Activated CD8-positive, alpha-beta T cell treated with anti-CD3 and anti-CD28 coated beads, Interleukin-2, amount 10 ng/mL, durations not matched to agents 7 days and 5 days (primary cell): Measurements from ENCODE around the gene CLTB. TPM values are rescaled to one million over a fixed set of nuclear protein-coding genes. Genes with fewer than 3 reads are reported as not detected.
"Not testable (repeated sequence)": the region's sequence is repeated elsewhere in the genome, so short reads cannot be mapped to it uniquely, and the experiment has no call there.

Source experiments
- ATAC-seq: fragments of 150-1000 bp; cut with Tn5 transposase; one replicate; pipeline ENCODE4 v1.10.0; 2021; ENCODE audit warnings: moderate library complexity
- CTCF ChIA-PET: fragments of 350-600 bp; sonication (Branson Sonifier 250); formaldehyde crosslinking; loops from one replicate; lab custom pipeline; 2021; ENCODE audit warnings: antibody characterized with exemption; lab: Charles Lee
- POLR2A ChIA-PET: fragments of 350-600 bp; sonication (Branson Sonifier 250); formaldehyde crosslinking; loops from one replicate; lab custom pipeline; 2021; ENCODE audit warnings: antibody characterized with exemption; lab: Charles Lee
- DNase-seq: peaks from one replicate; pipeline ENCODE4 v3.0.0-alpha.2; 2020
- H3K27ac Mint-ChIP-seq: one replicate; pipeline ENCODE4 v1.8.0; 2021; ENCODE audit warnings: mild to moderate bottlenecking, mixed read lengths
- H3K27me3 Mint-ChIP-seq: one replicate; pipeline ENCODE4 v1.8.0; 2021; ENCODE audit warnings: low read depth, mixed read lengths
- H3K36me3 Mint-ChIP-seq: one replicate; pipeline ENCODE4 v1.8.0; 2021; ENCODE audit warnings: low read depth, mixed read lengths
- H3K4me1 Mint-ChIP-seq: one replicate; pipeline ENCODE4 v1.8.0; 2021; ENCODE audit warnings: low read depth, mixed read lengths
- H3K4me3 Mint-ChIP-seq: one replicate; pipeline ENCODE4 v1.8.0; 2021; ENCODE audit warnings: mild to moderate bottlenecking, mixed read lengths
- H3K9me3 Mint-ChIP-seq: one replicate; pipeline ENCODE4 v1.8.0; 2022; ENCODE audit warnings: mixed read lengths; ENCODE audit not compliant: insufficient read depth
- total RNA-seq, 2 experiments: library from RNA; stranded (reverse); gene quantifications; one replicate each; pipeline ENCODE4 v1.2.3, GENCODE V29; 2021

CLTB gene
- total RNA-seq, 2 experiments from 2014 or later = 65.4 to 67.7 TPM

DNA sequence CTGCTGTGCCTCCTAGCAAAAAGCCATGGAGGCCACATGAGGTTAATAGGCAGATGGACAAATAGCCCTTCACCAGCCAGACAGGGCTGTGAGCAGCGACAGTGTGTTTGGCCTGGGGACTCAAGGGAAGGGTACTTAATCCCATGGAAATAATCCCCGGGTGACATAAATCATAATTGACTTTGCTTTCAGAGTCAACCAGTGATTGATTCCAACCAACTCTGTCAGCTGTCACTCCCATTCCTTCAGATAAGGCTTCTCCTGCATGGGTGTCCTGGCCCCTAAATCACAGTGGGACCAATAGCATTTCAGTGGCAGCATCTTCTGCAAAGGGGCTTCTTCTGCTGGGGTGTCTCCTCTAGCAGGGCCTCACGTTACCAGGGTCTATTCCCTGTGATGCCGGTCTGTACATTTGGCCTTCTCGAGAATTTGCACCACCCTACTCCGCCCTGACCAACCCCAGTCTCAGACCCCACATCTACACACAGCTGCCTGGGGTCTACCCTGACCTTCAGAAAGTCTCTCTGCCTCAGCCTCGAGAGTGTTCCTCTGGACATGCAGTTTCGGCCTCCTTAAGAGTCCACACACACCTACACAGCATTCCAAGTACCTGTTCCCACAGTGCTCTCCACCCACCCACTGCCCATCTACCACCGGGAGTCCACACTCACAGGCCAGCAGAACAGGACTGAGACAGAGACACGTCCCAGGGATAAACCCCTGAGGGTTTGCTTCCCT is 3.7 kb downstream of the CLTB start:
- DNase-seq = no peak
- Mint-ChIP-seq H3K27me3 (no peaks in the 10 kb centered on the region), H3K36me3 (peaks cover 6% of the 10 kb centered on the region), H3K27ac (no peak overlapping the region), H3K9me3 (no peaks in the 10 kb centered on the region), H3K4me1 (peaks cover 29% of the 10 kb centered on the region), H3K4me3 (no peak overlapping the region)
- CTCF ChIA-PET = interaction anchor here (0.6 to 1.1 kb wide), 2 partner anchors 35 to 130 kb away, joined by 3 read pairs; no protein-coding TSS in a partner anchor
- POLR2A ChIA-PET = no interaction called here
- no peak for ATAC-seq

DNA sequence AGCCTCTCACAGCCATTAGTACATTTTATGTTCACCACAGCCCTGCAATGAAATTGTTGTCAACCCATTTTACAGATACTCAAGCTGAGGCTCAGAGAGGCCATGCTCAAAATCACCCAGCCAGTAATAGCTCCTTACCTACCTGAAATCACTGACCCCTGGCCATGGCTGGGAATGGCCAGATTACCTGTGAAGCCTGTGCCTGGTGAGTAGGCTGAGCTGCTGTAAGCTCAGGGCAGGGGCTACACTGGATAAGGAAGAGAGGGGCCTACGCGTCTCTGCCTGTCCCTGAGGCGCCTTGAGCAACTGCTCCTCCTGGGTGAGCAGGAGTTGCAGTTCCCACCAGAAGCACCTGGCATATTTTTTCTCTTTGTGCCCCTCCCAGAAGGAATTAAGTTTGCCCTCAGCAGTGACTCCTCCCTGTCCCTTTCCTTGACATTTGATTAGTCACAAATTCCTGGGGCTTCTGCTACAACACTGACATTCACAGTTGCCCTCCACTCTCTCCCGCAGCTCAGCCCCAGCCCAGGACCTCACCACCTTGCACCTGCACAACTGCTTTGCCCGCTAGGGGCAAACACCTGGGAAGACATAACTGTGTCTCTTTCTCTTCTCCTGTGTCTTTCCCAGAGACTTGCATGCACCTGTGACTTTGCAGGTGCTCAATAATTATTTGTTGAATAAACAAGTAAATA is 5.7 kb downstream of the CLTB start:
- Mint-ChIP-seq H3K36me3 (peaks cover 14% of the 10 kb centered on the region), H3K27ac (no peak overlapping the region), H3K4me1 (peaks cover 20% of the 10 kb centered on the region), H3K4me3 (no peak overlapping the region), H3K9me3 (no peaks in the 10 kb centered on the region), H3K27me3 (no peaks in the 10 kb centered on the region)
- DNase-seq (no peak), ATAC-seq (no peak)
- POLR2A ChIA-PET = interaction anchor here (0.5 to 1.3 kb wide), 2 partner anchors 37 to 734 kb away, joined by 4 to 5 read pairs; partner anchors contain the start of gene FAF2
- CTCF ChIA-PET = interaction anchor here (1.4 kb wide), 1 partner anchor 37 kb away, joined by 5 read pairs; no protein-coding TSS in a partner anchor

DNA sequence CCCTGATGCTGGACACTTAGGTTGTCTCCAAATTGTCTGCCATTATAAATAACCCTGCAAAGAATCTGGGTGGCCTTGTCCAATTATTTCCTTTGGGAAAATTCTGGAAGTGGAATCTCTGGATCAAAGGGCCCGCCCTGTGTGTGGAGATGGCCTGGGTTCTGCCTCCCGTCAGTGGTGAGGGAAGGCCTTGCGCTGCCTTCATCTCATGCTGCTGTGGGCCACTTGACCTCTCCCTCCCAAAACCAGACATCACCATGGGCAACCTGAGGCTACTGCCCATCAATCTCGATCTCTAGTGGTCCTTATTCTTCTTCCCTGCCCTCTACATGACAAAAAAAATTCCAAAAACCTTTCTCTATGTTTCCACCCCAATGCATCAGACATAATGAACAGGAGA is 6.6 kb downstream of the CLTB start:
- ChIA-PET POLR2A (interaction anchor here (0.5 to 1.3 kb wide), 3 partner anchors 20 to 733 kb away, joined by 3 to 5 read pairs (median 4); partner anchors contain the start of gene FAF2), CTCF (interaction anchor here (1.4 kb wide), 1 partner anchor 38 kb away, joined by 5 read pairs; no protein-coding TSS in a partner anchor)
- Mint-ChIP-seq H3K27me3 (no peaks in the 10 kb centered on the region), H3K27ac (no peak overlapping the region), H3K4me3 (no peak overlapping the region), H3K36me3 (peaks cover 14% of the 10 kb centered on the region), H3K4me1 (peaks cover 13% of the 10 kb centered on the region), H3K9me3 (no peaks in the 10 kb centered on the region)
- DNase-seq = no peak
- no peak for ATAC-seq

DNA sequence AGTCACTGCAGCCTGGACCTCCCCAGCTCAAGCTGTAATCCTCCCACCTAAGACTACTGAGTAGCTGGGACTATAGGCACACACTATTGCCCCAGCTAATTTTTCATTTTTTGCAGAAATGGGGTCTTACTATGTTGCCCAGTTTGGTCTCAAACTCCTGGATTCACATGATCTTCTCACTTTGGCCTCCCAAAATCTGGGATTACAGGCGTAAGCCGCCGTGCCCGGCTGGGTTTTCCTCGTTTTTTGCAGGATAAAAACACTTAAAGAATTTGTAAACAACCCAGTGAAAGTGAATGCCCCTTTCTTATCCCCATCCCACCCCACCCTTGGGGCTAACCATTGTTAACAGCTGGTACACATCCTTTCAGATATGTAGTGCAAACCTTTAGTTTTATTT is 7.7 kb downstream of the CLTB start:
- ChIA-PET POLR2A (no interaction called here), CTCF (interaction anchor here (0.8 to 1.3 kb wide), 2 partner anchors 39 to 679 kb away, joined by 3 read pairs; no protein-coding TSS in a partner anchor)
- Mint-ChIP-seq H3K27ac (no peak overlapping the region), H3K27me3 (no peaks in the 10 kb centered on the region), H3K9me3 (no peaks in the 10 kb centered on the region), H3K36me3 (peaks cover 14% of the 10 kb centered on the region), H3K4me1 (peaks cover 5% of the 10 kb centered on the region), H3K4me3 (no peak overlapping the region)
- DNase-seq = no peak
- ATAC-seq = no peak

DNA sequence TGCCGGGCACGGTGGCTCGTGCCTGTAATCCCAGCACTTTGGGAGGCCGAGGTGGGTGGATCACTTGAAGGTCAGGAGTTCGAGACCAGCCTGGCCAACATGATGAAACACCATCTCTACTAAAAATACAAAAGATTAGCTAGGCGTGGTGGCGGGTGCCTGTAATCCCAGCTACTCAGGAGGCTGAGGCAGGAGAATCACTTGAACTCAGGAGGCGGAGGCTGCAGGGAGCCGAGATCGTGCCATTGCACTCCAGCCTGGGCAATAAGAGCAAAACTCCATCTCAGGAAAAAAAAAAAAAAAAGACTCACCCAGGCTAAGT is 8.1 kb downstream of the CLTB start:
- CTCF ChIA-PET = interaction anchor here (1.3 to 4.3 kb wide), 2 partner anchors 8 to 679 kb away, joined by 3 to 19 read pairs; partner anchors contain the start of gene CLTB
- ATAC-seq = not testable (repeated sequence)

DNA sequence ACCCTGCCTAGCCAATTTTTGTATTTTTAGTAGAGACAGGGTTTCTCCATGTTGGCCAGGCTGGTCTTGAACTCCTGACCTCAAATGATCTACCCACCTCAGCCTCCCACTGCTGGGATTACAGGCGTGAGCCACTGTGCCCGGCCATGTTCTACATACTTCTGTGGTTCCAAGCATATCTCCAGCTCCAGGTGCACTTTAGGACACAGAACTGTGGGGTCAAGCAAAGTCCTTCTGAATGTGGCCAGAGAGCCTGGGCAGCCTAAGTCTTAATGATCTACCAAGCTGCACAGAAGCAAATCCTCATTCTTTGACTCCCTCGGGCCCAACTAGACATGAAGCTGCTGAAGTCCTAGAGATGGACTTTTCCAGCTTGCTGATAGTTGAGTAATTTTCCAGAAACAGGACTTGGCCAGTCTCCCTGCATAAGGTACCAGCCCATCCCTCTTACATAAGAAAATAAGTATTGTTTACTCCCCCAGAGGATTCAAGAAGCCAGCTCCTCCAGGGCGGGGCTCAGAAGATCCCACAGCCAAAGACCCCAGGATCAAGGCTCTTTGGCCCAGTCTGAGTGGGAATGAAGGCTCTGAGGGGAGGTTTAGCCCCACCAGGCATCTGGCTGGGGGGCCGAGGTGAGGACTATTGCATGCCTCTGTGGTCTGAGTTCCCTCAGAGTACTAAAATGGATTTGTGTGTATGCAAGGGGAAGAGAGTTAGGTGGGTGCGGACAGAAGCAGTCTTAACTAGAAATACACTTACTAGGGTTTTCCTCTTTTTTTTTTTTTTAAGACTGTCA is 8.7 kb downstream of the CLTB start:
- no peaks in the 10 kb centered on the region for H3K9me3 Mint-ChIP-seq
- POLR2A ChIA-PET = no interaction called here

More for the DNA sequence above, 8.1 kb downstream of the CLTB start:
- H3K27ac Mint-ChIP-seq, H3K9me3 Mint-ChIP-seq, DNase-seq, POLR2A ChIA-PET, H3K4me1 Mint-ChIP-seq, H3K4me3 Mint-ChIP-seq, H3K27me3 Mint-ChIP-seq: not testable (repeated sequence)
- H3K36me3 Mint-ChIP-seq = peaks cover 14% of the 10 kb centered on the region

DNA sequence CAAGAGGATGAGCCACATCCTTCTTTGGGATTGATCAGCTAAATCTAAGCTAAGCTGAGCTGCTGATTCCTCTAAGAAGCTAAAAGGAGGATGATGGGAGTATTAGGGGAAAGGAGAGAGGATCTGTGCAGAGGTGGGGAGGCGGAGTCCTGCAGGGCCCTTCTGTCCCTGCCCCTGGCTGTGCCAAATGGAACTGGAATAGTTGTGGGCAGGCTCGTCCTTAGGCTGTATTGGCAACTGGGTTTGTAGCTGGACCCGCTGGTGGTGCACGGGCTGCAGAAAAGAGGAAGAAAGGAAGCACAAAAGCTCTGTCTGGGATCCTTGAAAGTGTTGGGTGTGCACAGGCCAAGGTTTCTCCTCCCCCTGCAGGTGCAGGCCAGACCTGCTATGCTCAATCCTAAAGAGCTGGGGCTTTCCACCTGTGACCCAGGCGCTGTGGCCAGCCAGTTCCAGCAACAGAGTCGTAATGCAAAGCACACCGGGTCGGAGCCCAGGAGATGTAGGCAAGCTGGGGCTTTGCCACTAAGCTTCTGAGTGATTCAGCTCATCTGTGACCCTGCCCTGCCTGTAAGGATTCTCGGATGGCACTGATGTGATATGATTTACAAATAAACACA is 9.8 kb downstream of the CLTB start:
- Mint-ChIP-seq H3K27me3 (no peaks in the 10 kb centered on the region), H3K4me3 (no peak overlapping the region), H3K9me3 (no peaks in the 10 kb centered on the region), H3K4me1 (no peaks in the 10 kb centered on the region), H3K27ac (peak overlapping the region; percentile 30), H3K36me3 (peaks cover 14% of the 10 kb centered on the region)
- CTCF ChIA-PET = interaction anchor here (0.8 to 4.3 kb wide), 3 partner anchors 10 to 677 kb away, joined by 3 to 19 read pairs (median 3); partner anchors contain the start of gene CLTB
- POLR2A ChIA-PET = interaction anchor here (1.1 kb wide), 1 partner anchor 9 kb away, joined by 5 read pairs; no protein-coding TSS in a partner anchor
- ATAC-seq = no peak
- DNase-seq = no peak

More for the DNA sequence above, 8.7 kb downstream of the CLTB start:
- H3K4me3 Mint-ChIP-seq = no peak overlapping the region
- H3K27me3 Mint-ChIP-seq = no peaks in the 10 kb centered on the region
- CTCF ChIA-PET = interaction anchor here (1.3 to 4.3 kb wide), 2 partner anchors 9 to 678 kb away, joined by 3 to 19 read pairs; partner anchors contain the start of gene CLTB
- peaks cover 14% of the 10 kb centered on the region for H3K36me3 Mint-ChIP-seq
- H3K27ac Mint-ChIP-seq = no peak overlapping the region
- no peak for ATAC-seq
- H3K4me1 Mint-ChIP-seq = peaks cover 1% of the 10 kb centered on the region
- DNase-seq = no peak

DNA sequence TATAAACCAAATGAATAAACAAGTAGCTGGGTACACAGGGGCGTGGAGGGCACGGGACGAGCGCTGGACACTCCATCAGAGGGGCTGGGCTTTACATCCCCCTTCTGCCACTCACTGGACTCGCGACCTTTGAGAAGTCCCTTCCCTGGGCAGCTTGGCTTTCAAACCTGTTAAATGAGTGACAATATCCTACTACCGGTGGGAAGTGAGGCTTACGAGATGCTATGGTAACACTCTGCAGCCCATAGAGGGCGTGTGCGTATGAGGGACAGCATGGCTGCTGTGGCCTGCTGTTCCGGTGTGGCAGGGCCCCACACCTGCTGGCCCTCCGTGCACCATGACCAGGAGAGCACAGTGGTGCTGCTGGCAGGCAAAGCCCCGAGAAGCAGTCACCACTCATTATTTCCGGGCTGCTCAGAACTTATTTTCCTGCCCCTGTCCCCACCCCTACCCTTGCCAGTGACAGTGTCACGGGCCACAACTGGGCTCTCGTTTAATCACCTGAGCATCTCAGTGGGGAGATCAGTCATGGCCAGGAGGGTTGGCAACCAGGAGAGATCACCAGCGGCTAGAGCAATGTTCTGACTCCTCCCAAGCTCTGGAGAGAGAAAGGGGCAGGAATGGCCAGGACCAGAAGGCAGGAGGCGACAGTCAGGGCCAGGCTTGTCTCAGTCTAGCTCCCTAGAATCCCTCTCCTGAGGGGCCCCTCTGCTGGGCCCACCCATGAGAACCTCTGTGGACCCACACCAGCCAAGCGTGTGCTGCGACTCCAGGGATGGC is 10.5 kb downstream of the CLTB start:
- Mint-ChIP-seq H3K27ac (no peak overlapping the region), H3K9me3 (no peaks in the 10 kb centered on the region), H3K36me3 (peaks cover 14% of the 10 kb centered on the region), H3K4me1 (no peaks in the 10 kb centered on the region), H3K27me3 (no peaks in the 10 kb centered on the region), H3K4me3 (no peak overlapping the region)
- ATAC-seq (no peak), DNase-seq (no peak)
- ChIA-PET CTCF (interaction anchor here (0.9 to 4.3 kb wide), 2 partner anchors 11 to 25 kb away, joined by 3 to 19 read pairs; partner anchors contain the start of gene CLTB), POLR2A (interaction anchor here (1.1 kb wide), 1 partner anchor 10 kb away, joined by 5 read pairs; no protein-coding TSS in a partner anchor)

DNA sequence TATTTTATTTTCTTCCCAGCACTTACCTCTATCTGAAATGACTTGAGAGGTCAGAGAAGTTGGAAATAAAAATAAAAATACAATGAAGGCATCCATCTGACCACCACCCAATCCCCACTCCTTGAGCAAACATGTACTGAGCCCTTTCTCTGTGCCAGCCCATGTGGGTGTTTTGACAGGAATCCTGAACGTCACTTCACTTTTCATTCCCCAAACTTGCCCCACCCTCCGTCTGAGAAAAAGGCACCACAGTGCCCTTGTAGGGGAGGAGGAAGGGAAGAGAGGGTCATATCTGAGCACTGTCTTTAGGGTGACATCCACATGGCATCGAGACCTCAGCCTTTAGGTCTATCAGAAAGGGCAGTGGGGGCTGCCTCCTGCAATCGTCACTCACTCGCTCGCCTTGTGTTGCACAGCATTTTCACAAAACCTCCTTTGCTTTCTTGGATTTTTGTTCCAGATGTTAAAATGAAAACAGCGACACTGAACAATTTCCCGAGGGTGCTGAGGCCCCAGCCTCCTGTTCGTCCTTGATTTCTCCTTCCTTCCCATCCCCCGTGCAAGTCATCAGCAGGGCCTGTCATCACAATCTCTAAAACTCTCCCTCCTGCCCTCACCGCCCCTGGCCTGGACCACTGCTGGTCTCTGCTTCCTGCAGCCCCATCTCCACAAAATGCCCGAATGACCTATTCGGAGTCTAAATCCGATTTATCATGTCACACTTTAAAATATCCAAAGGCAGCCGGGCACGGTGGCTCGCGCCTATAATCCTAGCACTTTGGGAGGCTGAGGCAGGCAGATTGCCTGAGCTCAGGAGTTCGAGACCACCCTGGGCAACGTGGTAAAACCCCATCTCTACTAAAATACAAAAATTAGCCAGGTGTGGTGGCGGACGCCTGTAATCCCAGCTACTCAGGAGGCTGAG is 14.8 kb downstream of the CLTB start:
- POLR2A ChIA-PET = no interaction called here
- Mint-ChIP-seq H3K4me3 (no peak overlapping the region), H3K36me3 (peaks cover 5% of the 10 kb centered on the region), H3K9me3 (no peaks in the 10 kb centered on the region), H3K27me3 (no peaks in the 10 kb centered on the region), H3K27ac (no peak overlapping the region), H3K4me1 (no peaks in the 10 kb centered on the region)
- ATAC-seq = no peak
- DNase-seq = no peak
- CTCF ChIA-PET = no interaction called here
